Mesenchymal stem cell (in vitro differentiated cells and primary cell): ENCODE data around the gene ATP10A.

Experiments
- DNase-seq: peaks from one replicate; pipeline ENCODE4 v3.0.0-alpha.2; 2013
- H2AFZ ChIP-seq: one replicate; pipeline ENCODE4 v1.6.1; 2013; ENCODE audit warnings: low read depth, mild to moderate bottlenecking, control low read depth, inconsistent platforms, low read length, moderate library complexity
- H2AK5ac ChIP-seq: 2 replicates; pipeline ENCODE4 v1.6.1; 2013; ENCODE audit warnings: low read length, moderate library complexity, mild to moderate bottlenecking, inconsistent platforms; ENCODE audit not compliant: severe bottlenecking
- H2BK120ac ChIP-seq: one replicate; pipeline ENCODE4 v1.6.1; 2013; ENCODE audit warnings: low read depth, mild to moderate bottlenecking, inconsistent platforms, low read length, moderate library complexity
- H2BK12ac ChIP-seq, 2 experiments: one replicate each; pipeline ENCODE4 v1.6.1; 2013; ENCODE audit warnings: inconsistent platforms in 2 of 2, low read length in 2 of 2, mild to moderate bottlenecking in 2 of 2, moderate library complexity in 2 of 2, control low read depth in 1 of 2
- H2BK15ac ChIP-seq: one replicate; pipeline ENCODE4 v1.6.1; 2013; ENCODE audit warnings: mild to moderate bottlenecking, low read depth, inconsistent platforms; ENCODE audit not compliant: poor library complexity, severe bottlenecking
- H2BK5ac ChIP-seq: 2 replicates; pipeline ENCODE4 v1.6.1; 2013; ENCODE audit warnings: low read depth, mild to moderate bottlenecking, low read length, control low read depth, inconsistent platforms; ENCODE audit not compliant: poor library complexity, severe bottlenecking
- H3K14ac ChIP-seq, 2 experiments: one replicate each; pipeline ENCODE4 v1.6.1; 2013; ENCODE audit warnings: inconsistent platforms in 2 of 2, low read length in 2 of 2, control low read depth in 1 of 2, mild to moderate bottlenecking in 1 of 2, moderate library complexity in 1 of 2
- H3K18ac ChIP-seq, 2 experiments: one replicate each; pipeline ENCODE4 v1.6.1; 2013; ENCODE audit warnings: inconsistent platforms in 2 of 2, low read length in 2 of 2, control low read depth in 1 of 2, low read depth in 1 of 2, mild to moderate bottlenecking in 1 of 2
- H3K23ac ChIP-seq, 2 experiments: one replicate each; pipeline ENCODE4 v1.6.1; 2013; ENCODE audit warnings: inconsistent platforms in 2 of 2, low read length in 2 of 2, mild to moderate bottlenecking in 2 of 2, moderate library complexity in 2 of 2, control low read depth in 1 of 2
- H3K27ac ChIP-seq: 2 replicates; pipeline ENCODE4 v1.5.1; 2013; ENCODE audit warnings: mild to moderate bottlenecking, moderate library complexity, low read length, control low read depth, inconsistent platforms; ENCODE audit not compliant: poor library complexity, severe bottlenecking
- H3K27me3 ChIP-seq, 2 experiments: 2 replicates each; pipeline versions ENCODE4 v1.6.1 to v1.7.0; 2013; ENCODE audit warnings: low read length in 2 of 2, mild to moderate bottlenecking in 2 of 2, moderate library complexity in 2 of 2, control low read depth in 1 of 2, inconsistent platforms in 1 of 2; ENCODE audit not compliant: control insufficient read depth in 1 of 2, insufficient read depth in 1 of 2
- H3K36me3 ChIP-seq, 2 experiments: 2 replicates each; pipeline versions ENCODE4 v1.6.1 to v1.7.0; 2013; ENCODE audit warnings: low read length in 2 of 2, control low read depth in 1 of 2, inconsistent platforms in 1 of 2, low read depth in 1 of 2, mild to moderate bottlenecking in 1 of 2; ENCODE audit not compliant: insufficient read depth in 2 of 2, control insufficient read depth in 1 of 2
- H3K4ac ChIP-seq, 2 experiments: one replicate each; pipeline ENCODE4 v1.6.1; 2013; ENCODE audit warnings: inconsistent platforms in 2 of 2, low read length in 2 of 2, mild to moderate bottlenecking in 2 of 2, moderate library complexity in 2 of 2, control low read depth in 1 of 2, low read depth in 1 of 2
- H3K4me1 ChIP-seq: 2 replicates; pipeline ENCODE4 v1.6.1; 2013; ENCODE audit warnings: low read depth, low read length, control low read depth; ENCODE audit not compliant: control insufficient read depth, insufficient read depth
- H3K4me2 ChIP-seq: 2 replicates; pipeline ENCODE4 v1.6.1; 2013; ENCODE audit warnings: low read length, mild to moderate bottlenecking, inconsistent platforms; ENCODE audit not compliant: poor library complexity, severe bottlenecking
- H3K4me3 ChIP-seq, 2 experiments: 2 replicates each; pipeline versions ENCODE4 v1.5.1 to v1.7.0; 2013; ENCODE audit warnings: low read length in 2 of 2, mild to moderate bottlenecking in 2 of 2, control low read depth in 1 of 2, low read depth in 1 of 2; ENCODE audit not compliant: insufficient read depth in 1 of 2
- H3K79me1 ChIP-seq: replicated peaks from 2 replicates; pipeline ENCODE4 v1.6.1; 2013; ENCODE audit warnings: mild to moderate bottlenecking, control low read depth, low read length, inconsistent platforms; ENCODE audit not compliant: poor library complexity, severe bottlenecking
- H3K9ac ChIP-seq: 2 replicates; pipeline ENCODE4 v1.7.0; 2013; ENCODE audit warnings: mild to moderate bottlenecking, low read length, moderate library complexity
- H3K9me3 ChIP-seq: 2 replicates; pipeline ENCODE4 v1.7.0; 2013; ENCODE audit warnings: mild to moderate bottlenecking, low read length; ENCODE audit not compliant: control insufficient read depth
- H4K8ac ChIP-seq: one replicate; pipeline ENCODE4 v1.6.1; 2013; ENCODE audit warnings: inconsistent platforms, mild to moderate bottlenecking, low read length, moderate library complexity
- H4K91ac ChIP-seq: one replicate; pipeline ENCODE4 v1.6.1; 2013; ENCODE audit warnings: mild to moderate bottlenecking, low read length, inconsistent platforms
- WGBS: methylation state at CpG from one replicate; pipeline ENCODE4 v1.1.7; 2013; ENCODE audit warnings: mixed read lengths; 5-methylcytosine and 5-hydroxymethylcytosine counted together

The ATP10A gene

DNA sequence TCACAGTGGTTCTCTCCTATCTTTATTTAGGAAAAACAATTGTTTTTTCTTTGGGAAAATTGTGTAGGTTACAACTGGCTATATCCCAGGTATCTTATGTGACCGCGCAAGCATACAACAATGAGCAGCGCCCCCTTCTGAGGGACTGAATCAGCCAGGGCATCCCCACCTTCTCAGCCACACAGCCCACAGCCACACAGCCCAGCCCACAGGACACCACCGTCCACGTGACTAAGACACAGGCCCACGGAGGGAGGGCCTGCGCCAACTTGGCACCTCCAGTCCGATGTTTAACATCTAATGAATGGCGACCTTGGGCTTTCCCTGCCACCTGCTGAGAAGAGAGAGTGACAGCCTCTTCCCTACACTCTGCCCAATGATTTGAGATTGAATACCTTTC lies 68.1 kb downstream of the ATP10A start:
- H3K4me2 ChIP-seq, result no peak overlapping the region
- no peak overlapping the region for H2BK15ac ChIP-seq
- no peak for DNase-seq
- no peak overlapping the region for H2AK5ac ChIP-seq
- no peak overlapping the region for H3K18ac ChIP-seq
- no peak overlapping the region for H3K27ac ChIP-seq
- H2AFZ ChIP-seq, result no peak overlapping the region
- no peak overlapping the region for H2BK120ac ChIP-seq
- peaks cover 0 to 10% of the 10 kb centered on the region in 2 experiments for H3K36me3 ChIP-seq
- H3K23ac ChIP-seq, result no peak overlapping the region
- no peaks in the 10 kb centered on the region for H3K9me3 ChIP-seq
- H2BK12ac ChIP-seq, result no peak overlapping the region
- H2BK5ac ChIP-seq, result no peak overlapping the region
- no peak overlapping the region for H4K91ac ChIP-seq
- H4K8ac ChIP-seq, result no peak overlapping the region
- no peaks in the 10 kb centered on the region for H3K27me3 ChIP-seq
- H3K4ac ChIP-seq, result no peak overlapping the region
- peaks cover 47% of the 10 kb centered on the region for H3K79me1 ChIP-seq
- H3K4me3 ChIP-seq, result no peak overlapping the region
- H3K14ac ChIP-seq, result no peak overlapping the region
- WGBS, result 90% methylated on average over 9 of the region's 9 CpGs
- H3K9ac ChIP-seq, result no peak overlapping the region
- peaks cover 10% of the 10 kb centered on the region for H3K4me1 ChIP-seq

DNA sequence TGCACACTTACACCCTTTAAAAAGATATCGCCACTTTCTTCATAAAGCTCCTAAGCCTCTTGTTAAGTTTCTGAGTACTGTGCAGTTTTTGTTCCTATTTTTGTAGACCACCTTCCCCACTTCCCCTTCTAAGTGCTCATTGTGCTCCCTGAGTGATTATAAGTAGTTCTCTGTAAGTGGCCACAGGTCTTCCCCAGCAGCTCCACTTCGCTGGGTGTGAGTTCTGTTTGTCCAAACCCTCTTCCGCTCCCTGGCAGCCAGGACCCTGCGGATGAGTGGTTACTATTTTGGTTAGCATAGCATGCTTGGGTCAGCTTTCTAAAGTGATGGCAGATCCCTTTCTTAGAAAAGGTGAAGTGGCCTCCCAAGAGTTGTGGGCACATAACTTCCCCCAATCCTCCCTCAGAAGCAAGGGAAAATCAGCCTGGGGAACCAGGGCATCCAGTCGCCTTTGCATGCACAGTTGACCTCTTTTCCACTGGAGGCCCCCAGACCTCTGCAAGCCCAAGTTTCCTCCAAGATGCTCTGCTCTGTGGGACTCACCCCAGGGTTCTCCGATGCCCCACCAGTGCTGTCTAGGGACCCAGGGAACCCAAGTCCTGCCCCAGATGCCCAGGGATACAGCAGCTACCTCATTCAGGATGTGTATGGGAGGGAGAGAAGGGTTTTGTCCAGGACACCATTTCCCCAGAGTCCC lies 69.6 kb downstream of the ATP10A start:
- Histone ChIP-seq H2BK15ac (no peak overlapping the region), H3K14ac (no peak overlapping the region), H2BK12ac (no peak overlapping the region), H3K27me3 (no peaks in the 10 kb centered on the region), H2BK120ac (no peak overlapping the region), H2AK5ac (no peak overlapping the region), H4K91ac (no peak overlapping the region), H2BK5ac (no peak overlapping the region), H3K9ac (no peak overlapping the region), H3K4me1 (peaks cover 10% of the 10 kb centered on the region), H3K23ac (no peak overlapping the region), H3K9me3 (no peaks in the 10 kb centered on the region), H3K4me2 (no peak overlapping the region), H3K27ac (no peak overlapping the region), H3K79me1 (peaks cover 40% of the 10 kb centered on the region), H3K36me3 (peaks cover 0 to 7% of the 10 kb centered on the region in 2 experiments), H4K8ac (no peak overlapping the region), H3K4me3 (no peak overlapping the region), H2AFZ (no peak overlapping the region), H3K4ac (no peak overlapping the region), H3K18ac (no peak overlapping the region)
- no peak for DNase-seq
- WGBS, result 84% methylated on average over 4 of the region's 6 CpGs

DNA sequence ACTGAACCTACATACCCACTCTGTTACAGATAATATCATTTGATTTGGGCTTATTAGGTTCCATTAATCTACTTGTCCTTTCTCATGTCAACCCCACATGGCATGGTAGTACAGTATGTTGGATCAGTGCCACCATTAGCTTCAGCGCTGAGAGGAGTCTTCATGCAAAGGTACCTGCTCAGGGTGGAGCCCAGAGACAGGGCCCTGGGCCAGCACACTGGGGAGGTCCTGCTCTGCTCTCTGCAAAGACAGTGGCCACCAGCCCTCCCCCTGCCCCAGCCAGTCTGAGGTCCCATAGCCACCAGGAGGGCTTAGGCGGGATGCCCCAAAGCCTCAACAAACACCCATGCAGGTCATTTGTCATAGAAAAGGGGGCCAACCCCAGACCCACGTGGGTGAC lies 71.0 kb downstream of the ATP10A start:
- Histone ChIP-seq H2AK5ac (peak overlapping the region; percentile 31), H3K18ac (no peak overlapping the region), H3K9ac (no peak overlapping the region), H3K4me3 (no peak overlapping the region), H3K9me3 (no peaks in the 10 kb centered on the region), H3K36me3 (peaks cover 0 to 7% of the 10 kb centered on the region in 2 experiments), H2AFZ (no peak overlapping the region), H2BK120ac (no peak overlapping the region), H4K8ac (no peak overlapping the region), H4K91ac (no peak overlapping the region), H3K4me1 (peaks cover 18% of the 10 kb centered on the region), H3K79me1 (peaks cover 38% of the 10 kb centered on the region), H2BK5ac (no peak overlapping the region), H3K23ac (no peak overlapping the region), H2BK12ac (no peak overlapping the region), H3K4ac (no peak overlapping the region), H2BK15ac (no peak overlapping the region), H3K27me3 (no peaks in the 10 kb centered on the region), H3K14ac (peak overlapping the region in 1 of 2 experiments; percentile 41), H3K4me2 (no peak overlapping the region), H3K27ac (no peak overlapping the region)
- 60% methylated on average over 3 of the region's 3 CpGs for WGBS
- DNase-seq, result no peak

DNA sequence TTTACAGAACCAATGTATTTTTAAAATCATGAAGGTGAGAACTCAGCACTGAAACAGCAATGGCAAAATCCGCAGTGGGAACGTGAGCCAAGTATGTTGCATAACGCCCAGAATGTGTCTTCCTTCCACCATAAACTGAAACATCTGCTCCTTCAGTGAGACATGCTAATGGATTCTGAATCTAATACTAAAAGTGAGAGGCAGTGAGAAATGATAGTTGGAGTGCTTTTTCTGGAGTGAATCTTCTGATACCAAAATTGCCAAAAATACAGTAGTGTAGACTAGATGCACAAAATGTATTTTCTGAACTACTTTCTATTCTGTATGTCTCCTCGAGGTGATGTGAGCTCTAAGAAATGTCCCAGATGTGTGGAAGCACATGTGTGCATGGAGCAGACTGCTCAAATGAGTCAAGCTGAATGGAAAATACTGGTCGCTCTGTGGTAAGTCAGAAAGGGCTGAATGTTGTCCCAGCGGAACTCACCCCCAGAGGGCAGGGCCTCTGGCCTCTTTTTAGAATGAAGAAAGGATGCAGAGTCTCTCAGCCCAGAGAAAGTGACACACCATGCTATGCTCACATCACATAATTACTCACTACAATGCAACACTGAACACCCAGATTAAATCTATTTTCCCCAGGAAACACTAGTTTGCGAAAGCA lies 73.0 kb downstream of the ATP10A start:
- no peak overlapping the region for H4K91ac ChIP-seq
- H3K27me3 ChIP-seq, result no peaks in the 10 kb centered on the region
- H3K36me3 ChIP-seq, result peaks cover 0 to 6% of the 10 kb centered on the region in 2 experiments
- no peaks in the 10 kb centered on the region for H3K9me3 ChIP-seq
- H3K4ac ChIP-seq, result no peak overlapping the region
- no peak overlapping the region for H3K23ac ChIP-seq
- no peak overlapping the region for H3K18ac ChIP-seq
- no peak overlapping the region for H2AFZ ChIP-seq
- no peak overlapping the region for H2BK12ac ChIP-seq
- no peak overlapping the region for H2BK120ac ChIP-seq
- no peak overlapping the region for H3K4me2 ChIP-seq
- no peak overlapping the region for H2BK5ac ChIP-seq
- H3K4me1 ChIP-seq, result peaks cover 26% of the 10 kb centered on the region
- DNase-seq, result peak; percentile 62
- peaks cover 31% of the 10 kb centered on the region for H3K79me1 ChIP-seq
- 65% methylated on average over 6 of the region's 7 CpGs for WGBS
- H4K8ac ChIP-seq, result no peak overlapping the region
- H3K4me3 ChIP-seq, result peak overlapping the region in 1 of 2 experiments; percentile 47
- H3K27ac ChIP-seq, result peak overlapping the region; percentile 21
- no peak overlapping the region for H3K14ac ChIP-seq
- peak overlapping the region; percentile 83 for H3K9ac ChIP-seq
- no peak overlapping the region for H2BK15ac ChIP-seq
- no peak overlapping the region for H2AK5ac ChIP-seq
